Jurkat, Clone E6-1 (cell line): ENCODE data around the gene THBS3. TPM values are rescaled to one million over a fixed set of nuclear protein-coding genes. Genes with fewer than 3 reads are reported as not detected.
"Not testable (repeated sequence)": the region's sequence is repeated elsewhere in the genome, so short reads cannot be mapped to it uniquely, and the experiment has no call there.

Source experiments
- DNase-seq: peaks from one replicate; pipeline ENCODE4 v3.0.0-alpha.2; 2011; ENCODE audit warnings: low read depth, low spot score
- H3K4me3 ChIP-seq: 2 replicates; pipeline ENCODE4 v1.5.1; 2011; ENCODE audit warnings: mild to moderate bottlenecking, low read length, control low read depth, moderate library complexity
- polyA plus RNA-seq: library from polyadenylated mRNA; unstranded; fragments of >200 nt; gene quantifications from one replicate; pipeline ENCODE4 v1.2.1, GENCODE V29; 2012; ENCODE audit warnings: missing spikeins; ENCODE audit not compliant: insufficient read length, insufficient read depth

Gene THBS3
- 13.8 TPM for polyA plus RNA-seq

GRCh38 chr1:155207806-155208540 is at the start of gene THBS3:
Gene THBS3, minus strand, starts transcription at chr1:155207897. Its CDS starts 21 bp downstream, at chr1:155207876.
- no peak for DNase-seq
- peak within 1 kb of the TSS; percentile 97 for H3K4me3 ChIP-seq

- DNase-seq, result no peak
- H3K4me3 ChIP-seq, result no peak overlapping the region
These were observed 48.6 kb upstream of the THBS3 start for GRCh38 chr1:155256058-155256852.

- peak; percentile 73 for DNase-seq
- H3K4me3 ChIP-seq, result peak within 1 kb of the TSS; percentile 66
These were observed 47.7 kb upstream of the THBS3 start, which contains the start of gene ENTREP3 for GRCh38 chr1:155255243-155256007. Gene ENTREP3, minus strand, starts transcription at chr1:155255483. Its CDS starts 606 bp downstream, at chr1:155254877.

- DNase-seq, result no peak
- H3K4me3 ChIP-seq, result peak overlapping the region; percentile 66
These were observed 47.1 kb upstream of the THBS3 start for GRCh38 chr1:155254714-155255242.

GRCh38 chr1:155254228-155254713 is 46.6 kb upstream of the THBS3 start:
- DNase-seq, result no peak

GRCh38 chr1:155253797-155254196 is 46.1 kb upstream of the THBS3 start:
- no peak overlapping the region for H3K4me3 ChIP-seq
- no peak for DNase-seq

More at GRCh38 chr1:155254228-155254713, 46.6 kb upstream of the THBS3 start:
- H3K4me3 ChIP-seq, result peak overlapping the region; percentile 66

- no peak for DNase-seq
- H3K4me3 ChIP-seq, result no peak overlapping the region
These were observed 45.5 kb upstream of the THBS3 start for GRCh38 chr1:155253208-155253607.

GRCh38 chr1:155251566-155251965 is 43.9 kb upstream of the THBS3 start:
- no peak for DNase-seq
- no peak overlapping the region for H3K4me3 ChIP-seq

- H3K4me3 ChIP-seq, result no peak overlapping the region
- peak; percentile 64 for DNase-seq
These were observed 43.1 kb upstream of the THBS3 start for GRCh38 chr1:155250633-155251449.

- no peak overlapping the region for H3K4me3 ChIP-seq
- no peak for DNase-seq
These were observed 42.5 kb upstream of the THBS3 start for GRCh38 chr1:155250246-155250632.

GRCh38 chr1:155247667-155248553 is 40.2 kb upstream of the THBS3 start:
- DNase-seq, result no peak

GRCh38 chr1:155246796-155247195 is 39.1 kb upstream of the THBS3 start:
- not testable (repeated sequence) for H3K4me3 ChIP-seq, DNase-seq

More at GRCh38 chr1:155247667-155248553, 40.2 kb upstream of the THBS3 start:
- no peak overlapping the region for H3K4me3 ChIP-seq

- H3K4me3 ChIP-seq, result peak overlapping the region; percentile 58
- DNase-seq, result no peak
These were observed 37.4 kb upstream of the THBS3 start for GRCh38 chr1:155245163-155245524.

- H3K4me3 ChIP-seq, result peak overlapping the region; percentile 63
- peak; percentile 100 for DNase-seq
These were observed 36.9 kb upstream of the THBS3 start for GRCh38 chr1:155244368-155245162.

- peak overlapping the region; percentile 63 for H3K4me3 ChIP-seq
- DNase-seq, result no peak
These were observed 35.2 kb upstream of the THBS3 start for GRCh38 chr1:155242805-155243358.

GRCh38 chr1:155241841-155242264 is 34.2 kb upstream of the THBS3 start:
- no peak for DNase-seq
- H3K4me3 ChIP-seq, result no peak overlapping the region
